NT2/D1 (cell line): ENCODE measurements around the gene ABAT.

ENCODE experiments used
- SUZ12 ChIP-seq: IDR thresholded peaks from 2 replicates; pipeline ENCODE4 v1.6.1; 2011; ENCODE audit not compliant: insufficient read length, insufficient read depth; ENCODE audit errors: extremely low read depth
- YY1 ChIP-seq: IDR thresholded peaks from 2 replicates; pipeline ENCODE4 v1.6.1; 2011; ENCODE audit not compliant: insufficient read length, insufficient read depth
- ZNF274 ChIP-seq: IDR thresholded peaks from 2 replicates; pipeline ENCODE4 v1.6.1; 2011; ENCODE audit warnings: mild to moderate bottlenecking, low read depth, low read length

- TF ChIP-seq YY1 (no peak), ZNF274 (no peak), SUZ12 (no peak)
These were observed 52.9 kb downstream of the ABAT start for GRCh38 chr16:8727131-8727806.
